ENCODE measurements around the gene ID1.
"Not testable (repeated sequence)": the region's sequence is repeated elsewhere in the genome, so short reads cannot be mapped to it uniquely, and the experiment has no call there.

The ID1 gene

DNA sequence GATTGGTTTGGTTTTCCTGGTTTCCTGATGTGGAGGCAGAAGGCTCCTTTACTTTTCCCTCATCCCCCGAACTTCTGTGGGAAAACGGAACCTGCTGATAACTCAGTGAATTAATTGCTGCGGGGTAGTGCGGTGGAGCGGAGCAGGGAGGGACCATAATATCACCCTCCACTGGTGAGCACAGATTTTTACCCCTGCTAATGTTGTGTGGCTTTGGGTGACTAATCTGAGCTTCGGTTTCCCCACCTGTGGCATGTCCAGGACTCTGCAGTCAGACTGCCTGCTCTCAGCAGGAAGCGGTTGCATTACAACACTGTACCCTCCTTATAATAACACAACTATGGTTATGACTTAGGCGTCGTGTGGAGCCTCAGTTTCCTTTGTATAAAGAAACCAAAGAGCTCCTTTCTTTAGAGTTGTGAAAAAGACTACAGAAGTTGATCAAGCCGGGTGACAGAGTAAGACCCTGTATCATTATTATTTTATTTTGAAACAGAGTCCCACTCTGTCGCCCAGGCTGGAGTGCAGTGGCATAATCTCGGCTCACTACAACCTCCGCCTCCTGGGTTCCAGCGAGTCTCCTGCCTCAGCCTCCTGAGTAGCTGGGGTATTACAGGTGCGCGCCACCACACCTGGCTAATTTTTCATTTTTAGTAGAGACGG lies 2.2 kb upstream of the ID1 start:
- peak; percentile 95 for DNase-seq

DNA sequence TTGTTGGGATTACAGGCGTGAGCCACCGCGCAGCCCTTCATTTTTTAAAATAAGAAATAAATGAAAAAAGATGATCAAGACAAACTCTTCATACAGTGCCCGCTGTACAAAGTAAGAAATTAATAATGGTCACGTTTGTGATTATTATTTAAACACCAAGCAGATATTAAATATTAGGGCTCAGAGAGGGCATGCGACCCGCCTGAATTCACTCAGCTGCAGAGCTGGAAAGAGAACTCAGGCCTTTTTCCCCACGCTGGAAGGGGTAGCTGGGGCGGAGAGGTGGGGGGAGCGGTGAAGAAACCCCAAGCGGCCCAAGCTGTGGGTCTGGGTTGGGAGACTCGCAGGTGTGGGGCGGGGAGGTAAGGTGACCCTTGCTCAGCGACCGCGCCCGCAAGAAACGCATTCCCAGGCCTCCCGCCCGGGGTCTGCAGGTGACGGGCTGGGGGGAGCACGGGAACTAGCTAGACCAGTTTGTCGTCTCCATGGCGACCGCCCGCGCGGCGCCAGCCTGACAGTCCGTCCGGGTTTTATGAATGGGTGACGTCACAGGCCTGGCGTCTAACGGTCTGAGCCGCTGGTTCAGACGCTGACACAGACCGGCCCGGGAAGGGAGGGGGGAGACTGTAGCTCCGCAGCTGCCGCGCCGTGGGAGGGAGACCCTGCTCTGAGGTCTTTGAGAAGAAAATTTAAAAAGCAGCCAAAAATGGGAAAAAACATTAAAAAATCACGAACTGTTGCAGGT lies 1.1 kb upstream of the ID1 start:
- peak; percentile 87 for DNase-seq

DNA sequence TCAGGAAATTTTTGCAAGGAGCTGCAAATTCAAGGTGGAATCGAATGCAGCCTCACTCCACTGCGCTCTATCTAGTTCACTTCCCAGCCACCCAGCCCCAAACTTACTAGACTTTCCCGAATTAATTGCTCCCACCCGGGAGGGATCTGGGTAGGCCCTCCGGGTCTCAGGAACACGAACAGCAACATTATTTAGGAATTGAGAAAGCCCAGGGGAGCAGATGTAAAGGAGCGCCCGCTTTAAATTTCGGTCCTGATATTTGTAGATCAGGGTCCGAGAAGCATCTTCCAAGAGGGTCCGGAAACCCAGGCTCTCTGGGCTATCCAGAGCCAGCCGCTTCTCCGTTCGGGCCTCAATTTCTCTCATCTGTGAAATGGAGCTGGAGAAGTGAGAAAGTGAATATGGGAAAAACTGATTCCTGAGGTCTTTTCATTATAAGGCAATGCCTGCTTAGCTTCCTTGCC lies 490 bp upstream of the ID1 start:
- DNase-seq: no peak

DNA sequence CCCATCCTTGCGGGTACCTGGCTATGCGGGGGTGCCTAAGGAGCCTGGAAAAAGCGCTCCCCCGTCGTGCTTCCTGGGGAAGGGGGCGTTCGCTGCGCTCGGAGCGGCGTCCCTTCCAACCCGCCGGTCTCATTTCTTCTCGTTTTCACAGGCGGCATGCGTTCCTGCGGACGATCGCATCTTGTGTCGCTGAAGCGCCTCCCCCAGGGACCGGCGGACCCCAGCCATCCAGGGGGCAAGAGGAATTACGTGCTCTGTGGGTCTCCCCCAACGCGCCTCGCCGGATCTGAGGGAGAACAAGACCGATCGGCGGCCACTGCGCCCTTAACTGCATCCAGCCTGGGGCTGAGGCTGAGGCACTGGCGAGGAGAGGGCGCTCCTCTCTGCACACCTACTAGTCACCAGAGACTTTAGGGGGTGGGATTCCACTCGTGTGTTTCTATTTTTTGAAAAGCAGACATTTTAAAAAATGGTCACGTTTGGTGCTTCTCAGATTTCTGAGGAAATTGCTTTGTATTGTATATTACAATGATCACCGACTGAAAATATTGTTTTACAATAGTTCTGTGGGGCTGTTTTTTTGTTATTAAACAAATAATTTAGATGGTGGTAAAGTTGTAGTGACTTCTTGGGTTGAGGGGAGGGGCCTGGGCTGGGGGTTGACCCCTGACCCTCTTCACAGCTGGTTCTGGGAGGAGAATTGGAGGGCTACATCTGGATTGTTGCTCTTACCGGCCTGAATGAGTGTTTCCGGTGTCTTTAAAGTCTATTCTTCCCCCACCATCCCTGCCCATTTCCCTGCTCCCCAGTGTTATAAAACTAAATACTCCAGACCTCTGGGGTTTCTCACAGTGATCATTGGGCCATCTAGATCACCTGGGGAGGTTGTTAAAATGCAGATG lies 1.1 kb downstream of the ID1 start:
- DNase-seq: no peak

DNA sequence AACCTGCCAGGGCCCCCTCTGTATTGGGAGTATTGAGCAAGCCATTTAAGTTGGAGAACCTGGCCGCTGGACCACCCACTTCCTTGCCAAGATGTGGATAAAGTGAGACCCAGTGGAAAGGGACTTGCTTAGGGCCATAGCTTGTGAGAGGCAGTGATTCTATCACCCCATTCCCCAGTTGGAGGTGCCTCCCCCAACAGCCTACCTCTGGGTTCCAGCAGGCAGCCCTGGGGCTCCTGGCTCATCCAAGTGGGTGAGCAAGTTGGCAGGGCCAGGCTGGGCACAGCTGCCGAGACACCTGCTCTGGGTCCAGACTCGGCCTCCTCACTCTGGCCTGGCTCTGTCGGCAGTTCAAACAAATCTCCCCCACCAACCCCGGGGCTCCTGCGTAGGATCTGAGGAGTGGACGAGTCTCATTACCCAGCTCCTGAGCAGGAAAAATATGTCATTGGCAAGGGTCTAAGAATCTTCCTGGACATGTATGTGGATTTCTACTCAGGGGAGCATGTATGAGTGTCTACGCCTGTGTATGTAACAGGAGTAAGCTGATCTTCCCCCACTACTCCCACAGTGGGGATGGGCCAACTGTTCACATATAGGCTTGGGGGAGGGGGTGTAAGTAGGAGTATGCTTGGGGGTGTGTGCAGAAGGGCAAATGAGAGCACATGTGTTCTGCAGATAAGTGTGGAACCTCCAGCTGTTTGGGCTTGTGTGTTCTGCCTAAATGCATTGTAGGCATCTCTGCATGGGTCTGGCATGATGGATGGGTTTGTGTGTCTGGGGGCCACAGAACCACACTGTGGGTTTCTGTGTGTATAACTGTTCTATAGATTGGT lies 1.9 kb downstream of the ID1 start:
- no peak for DNase-seq

DNA sequence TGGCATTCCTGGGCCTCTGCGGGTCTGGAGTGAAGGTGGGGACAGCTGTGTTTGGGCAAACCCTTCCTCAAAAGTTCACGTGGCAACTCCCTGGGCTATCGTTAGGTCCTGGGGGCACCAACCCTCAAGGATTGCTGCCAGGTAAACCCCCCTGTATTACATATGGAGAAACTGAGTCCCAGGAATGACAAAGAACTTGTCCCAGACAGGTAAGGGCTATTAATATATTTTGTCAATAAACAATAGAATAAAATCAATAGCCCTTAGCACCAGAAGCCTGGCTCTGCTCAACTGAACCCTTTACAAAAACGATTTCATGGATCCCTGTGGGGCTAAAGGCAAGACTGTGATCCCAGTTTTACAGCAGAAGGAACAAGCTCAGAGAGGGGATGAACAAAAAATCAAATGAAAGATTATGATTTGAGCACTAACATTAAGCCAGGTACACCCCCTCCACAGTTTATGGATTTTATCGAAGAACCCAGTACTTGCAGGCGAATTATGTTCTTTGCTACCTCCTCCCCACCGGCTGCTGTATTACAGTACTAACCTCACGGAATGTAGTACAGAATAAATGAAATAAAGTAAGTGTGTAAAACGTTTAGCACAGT lies 2.7 kb downstream of the ID1 start:
- no peak for DNase-seq

DNA sequence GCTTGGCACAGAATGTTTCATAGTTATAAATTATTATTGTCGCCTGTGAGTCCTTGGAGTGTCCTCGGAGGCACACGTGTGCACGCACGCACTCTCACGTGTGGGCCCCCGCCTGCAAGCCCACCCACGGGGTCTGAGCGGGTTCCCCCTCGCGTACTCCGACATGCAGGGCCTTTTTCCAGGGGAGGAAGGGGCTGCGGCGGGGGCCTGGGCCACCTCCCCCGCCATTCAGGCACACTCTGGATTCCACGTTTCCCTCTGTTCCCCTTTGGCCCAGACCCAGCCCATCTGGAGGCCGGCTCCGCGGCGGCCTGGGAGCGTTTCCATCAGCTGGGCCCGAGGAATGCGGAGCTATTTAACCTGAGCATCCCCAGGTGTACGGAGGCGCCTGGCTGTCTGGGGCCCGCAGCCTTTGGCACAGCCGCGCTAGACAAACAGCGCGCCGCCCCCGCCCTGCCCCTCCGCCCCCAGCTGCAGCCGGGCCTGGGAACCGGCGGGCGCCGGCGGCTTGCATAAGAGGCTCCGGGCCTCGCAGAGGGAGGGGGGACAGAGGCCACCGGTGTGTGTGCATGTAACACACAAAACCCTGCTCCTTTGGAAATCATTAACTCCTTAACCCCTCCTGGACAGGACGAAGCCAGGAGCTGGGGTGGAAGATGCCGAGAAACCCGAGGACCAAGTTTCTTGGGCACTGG lies 3.3 kb downstream of the ID1 start:
- DNase-seq: no peak

DNA sequence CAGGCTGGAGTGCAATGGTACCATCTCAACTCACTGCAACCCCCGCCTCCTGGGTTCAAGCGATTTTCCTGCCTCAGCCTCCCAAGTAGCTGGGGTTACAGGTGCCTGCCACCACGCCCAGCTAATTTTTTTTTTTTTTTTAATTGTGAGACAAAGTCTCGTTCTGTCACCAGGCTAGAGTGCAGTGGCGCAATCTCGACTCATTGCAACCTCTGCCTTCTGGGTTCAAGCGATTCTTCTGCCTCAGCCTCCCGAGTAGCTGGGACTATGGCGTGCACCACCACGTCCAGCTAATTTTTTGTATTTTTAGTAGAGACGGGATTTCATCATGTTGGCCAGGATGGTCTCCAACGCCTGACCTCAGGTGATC lies 7.2 kb downstream of the ID1 start:
- DNase-seq: not testable (repeated sequence)

DNA sequence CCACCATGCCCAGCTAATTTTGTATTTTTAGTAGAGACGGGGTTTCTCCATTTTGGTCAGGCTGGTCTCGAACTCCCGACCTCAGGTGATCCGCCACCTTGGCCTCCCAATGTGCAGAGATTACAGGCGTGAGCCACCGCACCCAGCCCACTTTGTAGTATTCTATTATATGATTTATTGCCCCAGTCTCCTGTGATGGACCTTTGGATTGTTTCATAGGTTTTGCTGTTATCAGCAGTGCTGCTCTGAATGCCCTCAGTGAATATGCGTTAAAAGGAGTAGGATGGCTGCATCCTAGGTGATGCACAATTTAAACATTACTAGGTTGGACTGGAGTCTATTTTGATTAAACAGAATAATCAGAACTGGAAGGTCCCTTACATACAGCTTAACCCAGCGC lies 10.3 kb downstream of the ID1 start:
- DNase-seq: no peak

DNA sequence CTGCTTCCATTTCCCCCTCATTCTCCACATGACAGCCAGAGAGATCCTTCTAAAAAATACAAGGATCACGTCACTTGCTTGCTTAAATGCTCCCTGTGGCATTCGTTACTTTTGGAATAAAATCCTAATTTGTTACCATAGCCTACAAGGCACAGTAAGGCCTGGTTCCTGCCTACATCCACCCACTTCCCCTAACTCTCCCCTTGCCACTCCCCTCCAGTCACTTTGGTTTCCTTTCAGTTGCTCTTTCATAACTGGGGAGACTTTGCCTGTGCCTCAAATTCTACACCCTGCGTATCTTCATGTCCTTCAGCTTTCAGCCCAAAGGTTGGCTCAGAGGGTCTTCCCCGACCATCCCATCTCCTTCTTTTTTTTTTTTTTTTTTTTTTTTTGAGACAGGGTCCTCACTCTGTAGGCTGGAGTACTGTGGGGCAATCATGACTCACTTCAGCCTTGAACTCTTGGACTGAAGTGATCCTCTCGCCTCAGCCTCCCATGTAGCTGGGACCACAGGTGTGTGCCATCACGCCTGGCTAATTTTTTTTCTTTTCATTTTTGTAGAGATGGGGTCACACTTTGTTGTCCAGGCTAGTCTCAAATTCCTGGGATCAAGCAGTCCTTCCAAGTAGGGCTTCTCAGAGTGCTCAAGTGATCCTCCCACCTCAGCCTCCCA lies 12.5 kb downstream of the ID1 start:
- no peak for DNase-seq

DNA sequence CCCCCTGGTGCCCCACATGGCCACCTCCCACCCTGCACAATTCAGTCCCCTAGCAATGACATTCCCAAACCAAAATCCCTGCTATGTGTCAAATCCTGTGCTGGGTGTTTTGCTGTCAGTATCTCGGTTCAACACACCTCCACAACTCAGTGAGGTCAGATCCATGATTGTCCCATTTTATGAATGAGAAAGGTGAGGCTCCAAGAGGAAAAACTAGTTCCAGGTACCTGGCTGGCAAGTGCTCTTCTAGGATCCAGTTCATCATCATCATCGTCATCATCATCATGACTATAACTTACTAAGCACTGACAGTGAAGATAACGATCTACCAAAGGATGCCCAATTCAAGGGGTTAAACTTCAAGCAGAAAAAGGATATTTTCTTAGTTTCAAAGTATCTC lies 15.2 kb downstream of the ID1 start:
- no peak for DNase-seq

DNA sequence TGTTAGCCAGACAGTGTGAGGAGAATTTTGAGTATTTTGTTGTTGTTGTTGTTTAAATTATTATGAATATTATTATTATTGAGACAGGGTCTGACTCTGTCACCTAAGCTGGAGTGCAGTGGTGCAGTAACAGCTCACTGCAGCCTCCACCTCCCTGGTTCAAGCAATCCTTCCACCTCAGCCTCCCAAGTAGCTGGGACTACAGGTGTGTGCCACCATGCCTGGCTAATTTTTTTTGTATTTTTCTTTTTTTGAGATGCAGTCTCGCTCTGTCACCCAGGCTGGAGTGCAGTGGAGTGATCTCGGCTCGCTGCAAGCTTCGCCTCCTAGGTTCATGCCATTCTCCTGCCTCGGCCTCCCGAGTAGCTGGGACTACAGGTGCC lies 18.0 kb downstream of the ID1 start:
- DNase-seq: not testable (repeated sequence)

DNA sequence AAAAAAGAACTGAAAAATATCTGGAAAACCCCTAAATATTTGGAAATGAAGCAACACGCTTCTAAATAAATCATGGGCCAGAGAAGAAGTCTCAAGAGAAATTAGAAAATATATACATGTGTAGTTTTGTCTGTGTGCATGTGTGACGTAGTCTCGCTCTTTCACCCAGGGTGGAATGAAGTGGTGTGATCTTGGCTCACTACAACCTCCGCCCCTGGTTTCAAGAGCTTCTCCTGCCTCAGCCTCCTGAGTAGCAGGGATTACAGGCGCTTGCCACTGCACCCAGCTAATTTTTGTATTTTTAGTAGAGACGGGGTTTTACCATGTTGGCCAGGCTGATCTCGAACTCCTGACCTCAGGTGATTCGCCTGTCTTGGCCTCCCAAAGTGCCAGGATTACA lies 21.4 kb downstream of the ID1 start:
- DNase-seq: not testable (repeated sequence)

DNA sequence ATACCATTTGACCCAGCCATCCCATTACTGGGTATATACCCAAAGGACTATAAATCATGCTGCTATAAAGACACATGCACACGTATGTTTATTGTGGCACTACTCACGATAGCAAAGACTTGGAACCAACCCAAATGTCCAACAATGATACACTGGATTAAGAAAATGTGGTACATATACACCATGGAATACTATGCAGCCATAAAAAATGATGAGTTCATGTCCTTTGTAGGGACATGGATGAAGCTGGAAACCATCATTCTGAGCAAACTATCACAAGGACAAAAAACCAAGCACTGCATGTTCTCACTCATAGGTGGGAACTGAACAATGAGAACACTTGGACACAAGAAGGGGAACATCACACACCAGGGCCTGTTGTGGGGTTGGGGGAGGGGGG lies 23.0 kb downstream of the ID1 start:
- not testable (repeated sequence) for DNase-seq

DNA sequence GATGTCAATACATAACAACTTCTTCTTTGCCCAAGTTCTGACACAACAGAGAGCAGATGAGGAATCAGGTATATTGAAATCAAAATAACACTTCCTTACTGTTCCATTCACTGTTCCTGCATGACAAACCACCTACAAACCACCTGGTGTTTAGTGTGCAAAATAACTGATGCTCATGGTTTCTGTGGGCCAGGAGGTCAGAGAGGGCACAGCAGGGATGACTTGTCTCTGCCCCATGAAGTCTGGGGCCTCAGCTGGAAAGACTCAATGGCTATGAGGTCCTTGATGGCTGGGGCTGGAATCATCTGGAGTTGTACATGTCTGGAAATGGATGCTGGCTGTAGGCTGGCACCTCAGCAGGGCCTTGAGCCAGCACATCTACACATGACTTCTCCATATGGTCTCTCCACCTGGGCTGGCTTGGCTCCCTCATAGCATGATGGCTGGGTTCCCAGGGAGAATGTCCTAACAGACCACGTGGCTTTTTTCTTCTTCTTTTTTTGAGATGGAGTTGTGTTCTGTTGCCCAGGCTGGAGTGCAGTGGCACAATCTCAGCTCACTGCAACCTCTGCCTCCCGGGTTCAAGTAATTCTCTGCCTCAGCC lies 25.2 kb downstream of the ID1 start:
- DNase-seq: no peak

DNA sequence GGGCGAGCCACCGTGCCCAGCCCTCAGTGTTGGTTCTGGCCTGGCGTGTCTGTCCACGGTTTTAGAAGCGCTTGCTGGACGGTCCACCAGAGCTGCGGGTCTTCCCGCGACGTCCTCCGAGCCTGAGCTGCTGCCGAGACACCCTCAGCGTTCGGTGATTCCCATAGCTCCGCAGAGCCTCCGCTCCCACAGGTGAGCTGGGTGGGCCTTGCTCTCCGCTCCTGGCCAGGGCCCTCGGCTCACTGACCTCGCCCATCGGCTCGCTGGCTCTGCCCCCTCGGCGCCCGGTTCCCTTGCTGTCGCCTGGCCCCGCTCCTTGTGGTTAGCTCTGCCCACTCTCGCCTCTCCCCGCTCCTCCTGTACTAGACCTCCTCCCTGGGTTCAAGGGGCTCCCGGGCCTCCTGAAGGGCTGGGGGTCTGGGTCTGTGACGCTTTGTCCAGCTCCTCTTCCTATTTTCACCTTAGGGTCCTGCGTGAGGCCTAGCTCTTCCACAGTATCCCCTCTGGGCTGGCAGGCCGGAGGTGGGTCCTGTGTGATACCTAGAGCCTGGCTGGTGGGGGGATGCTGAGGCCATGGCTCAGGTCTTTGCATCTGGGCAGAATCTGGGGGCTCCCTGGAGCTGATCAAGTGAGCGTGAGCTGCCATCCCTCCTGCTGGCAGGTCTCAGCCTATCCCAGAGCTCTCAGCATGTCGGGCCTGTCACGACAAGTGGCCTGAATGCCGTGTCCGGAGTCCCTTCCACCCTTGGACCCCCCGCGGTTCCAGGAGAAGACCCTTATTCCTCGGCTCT lies 27.7 kb downstream of the ID1 start:
- DNase-seq: no peak

DNA sequence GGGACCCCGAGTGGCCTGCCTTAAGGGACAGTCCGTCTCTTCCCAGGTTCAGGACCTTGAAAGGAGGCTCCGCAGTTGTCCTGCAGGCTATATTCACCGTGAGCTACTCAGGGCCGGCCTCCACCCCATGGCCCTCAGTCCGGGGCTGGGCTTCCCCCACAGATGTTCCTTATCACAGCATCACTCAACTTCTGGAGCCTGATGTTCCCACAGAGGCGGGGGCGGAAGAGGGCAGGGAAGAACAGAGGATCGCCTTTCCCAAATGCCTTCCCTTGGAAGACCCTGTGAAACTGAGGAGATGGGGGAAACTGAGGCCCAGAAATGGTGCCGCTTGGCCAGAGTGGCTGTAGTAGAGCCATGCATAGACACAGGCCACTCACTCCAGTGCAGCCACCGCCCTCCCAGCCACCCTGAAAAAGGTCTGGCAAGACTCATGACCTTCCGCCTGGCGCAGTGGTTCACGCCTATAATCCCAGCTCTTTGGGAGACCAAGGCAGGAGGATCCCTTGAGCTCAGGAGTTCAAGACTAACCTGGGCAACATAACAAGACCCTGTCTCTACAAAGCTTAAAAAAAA lies 28.3 kb downstream of the ID1 start:
- DNase-seq: no peak

DNA sequence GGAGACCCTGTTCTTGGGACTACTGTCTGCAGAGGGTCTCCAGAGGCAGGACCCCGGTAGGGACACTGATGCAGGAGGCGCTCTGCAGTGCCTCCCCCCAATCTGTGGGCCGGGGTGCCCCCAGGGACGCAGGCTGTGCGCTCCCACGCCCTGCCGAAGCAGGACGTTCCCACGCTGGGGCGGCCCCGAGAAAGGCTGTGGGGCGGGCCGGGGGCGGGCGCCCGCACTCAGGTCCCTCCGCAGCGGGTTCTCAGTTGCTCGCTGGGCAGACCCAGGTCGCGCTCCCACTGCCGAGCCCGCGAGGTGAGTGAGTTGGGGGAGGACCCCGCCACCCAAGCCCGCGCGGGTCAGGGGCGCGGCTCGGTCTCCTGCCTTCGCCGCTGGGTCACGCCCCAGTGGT lies 32.6 kb downstream of the ID1 start, which contains the start of gene COX4I2:
COX4I2 (plus strand) TSS at position 253 of the 400 bp plus-strand sequence. CDS start 1,106 bp downstream, outside the sequence.
- no peak for DNase-seq

DNA sequence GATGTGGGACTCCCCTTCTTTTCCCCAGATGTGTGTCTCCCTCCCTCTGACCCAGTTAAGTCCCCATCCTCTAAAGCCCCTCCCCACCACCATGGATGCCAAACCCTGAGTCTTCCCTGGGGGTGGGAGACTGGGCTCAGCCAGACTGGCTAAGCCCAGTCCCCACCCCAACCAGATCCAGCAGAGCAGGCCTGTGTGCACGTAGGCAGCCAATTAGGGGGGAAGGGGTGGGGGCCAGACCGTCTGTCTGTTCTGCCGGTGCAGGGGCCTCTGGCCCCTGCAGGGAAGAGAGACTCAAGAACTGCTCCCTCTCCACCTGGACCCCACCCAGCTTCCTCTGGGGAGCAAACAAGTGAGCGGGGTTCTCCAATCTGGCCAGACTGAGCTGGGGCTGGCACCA lies 33.2 kb downstream of the ID1 start:
- no peak for DNase-seq
